GM12874 (cell line): ENCODE results near the gene RBM4.

Experiments used
- TF ChIP-seq, protein P1 (sequence below): IDR thresholded peaks from 2 replicates; pipeline ENCODE4 v1.5.1; 2011; ENCODE audit warnings: low read depth, mild to moderate bottlenecking, control low read depth, low read length, moderate library complexity; ENCODE audit not compliant: insufficient read depth

The RBM4 gene

DNA sequence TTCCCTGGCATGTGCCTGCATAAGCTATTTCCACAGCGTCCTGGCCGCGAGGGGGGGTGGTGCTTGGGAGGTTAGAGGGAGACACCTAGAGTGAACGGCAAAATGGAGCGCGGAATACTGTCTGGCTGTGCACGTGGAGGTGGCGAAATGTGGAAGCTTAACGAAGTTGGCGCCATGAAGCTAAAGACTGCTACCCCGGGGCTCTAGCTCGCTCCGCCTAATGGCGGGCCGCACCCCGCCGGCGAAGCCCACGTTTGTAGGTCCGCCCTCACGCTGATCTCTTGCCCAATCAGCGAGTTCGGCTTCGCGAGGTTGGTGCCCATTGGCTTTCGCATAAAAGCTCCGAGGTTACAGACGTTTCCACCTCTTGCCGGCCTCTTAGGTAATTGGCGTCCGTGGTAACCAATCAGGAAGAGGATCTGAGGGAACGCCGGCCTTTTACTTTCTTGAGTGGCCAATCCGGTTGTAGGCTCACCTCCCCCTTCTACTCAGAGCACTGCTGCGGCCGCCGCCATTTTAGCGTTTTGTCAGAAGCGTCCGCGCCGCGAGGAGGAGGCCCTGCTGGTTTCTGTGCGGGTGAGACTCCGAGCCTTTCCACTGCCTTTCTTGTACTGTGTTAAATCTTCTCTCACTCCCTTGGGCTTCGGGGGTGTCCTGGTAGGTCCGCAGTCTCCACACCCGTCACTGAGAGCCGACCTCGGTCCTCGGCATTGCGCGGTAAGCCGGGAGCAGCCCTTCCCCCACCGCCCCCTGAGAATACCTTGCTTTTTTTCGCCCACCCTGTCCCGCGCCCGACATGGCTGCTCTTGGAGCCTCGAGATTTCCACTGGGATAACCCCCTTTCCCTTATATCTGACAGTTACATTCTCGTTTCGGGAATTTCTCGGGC is at the start of gene RBM4:
Gene RBM4 (plus strand): TSS at position 527 of the 889 bp plus-strand sequence. CDS start 1,009 bp downstream, outside the sequence.
- TF ChIP-seq, protein P1, sequence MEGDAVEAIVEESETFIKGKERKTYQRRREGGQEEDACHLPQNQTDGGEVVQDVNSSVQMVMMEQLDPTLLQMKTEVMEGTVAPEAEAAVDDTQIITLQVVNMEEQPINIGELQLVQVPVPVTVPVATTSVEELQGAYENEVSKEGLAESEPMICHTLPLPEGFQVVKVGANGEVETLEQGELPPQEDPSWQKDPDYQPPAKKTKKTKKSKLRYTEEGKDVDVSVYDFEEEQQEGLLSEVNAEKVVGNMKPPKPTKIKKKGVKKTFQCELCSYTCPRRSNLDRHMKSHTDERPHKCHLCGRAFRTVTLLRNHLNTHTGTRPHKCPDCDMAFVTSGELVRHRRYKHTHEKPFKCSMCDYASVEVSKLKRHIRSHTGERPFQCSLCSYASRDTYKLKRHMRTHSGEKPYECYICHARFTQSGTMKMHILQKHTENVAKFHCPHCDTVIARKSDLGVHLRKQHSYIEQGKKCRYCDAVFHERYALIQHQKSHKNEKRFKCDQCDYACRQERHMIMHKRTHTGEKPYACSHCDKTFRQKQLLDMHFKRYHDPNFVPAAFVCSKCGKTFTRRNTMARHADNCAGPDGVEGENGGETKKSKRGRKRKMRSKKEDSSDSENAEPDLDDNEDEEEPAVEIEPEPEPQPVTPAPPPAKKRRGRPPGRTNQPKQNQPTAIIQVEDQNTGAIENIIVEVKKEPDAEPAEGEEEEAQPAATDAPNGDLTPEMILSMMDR, result no peak

DNA sequence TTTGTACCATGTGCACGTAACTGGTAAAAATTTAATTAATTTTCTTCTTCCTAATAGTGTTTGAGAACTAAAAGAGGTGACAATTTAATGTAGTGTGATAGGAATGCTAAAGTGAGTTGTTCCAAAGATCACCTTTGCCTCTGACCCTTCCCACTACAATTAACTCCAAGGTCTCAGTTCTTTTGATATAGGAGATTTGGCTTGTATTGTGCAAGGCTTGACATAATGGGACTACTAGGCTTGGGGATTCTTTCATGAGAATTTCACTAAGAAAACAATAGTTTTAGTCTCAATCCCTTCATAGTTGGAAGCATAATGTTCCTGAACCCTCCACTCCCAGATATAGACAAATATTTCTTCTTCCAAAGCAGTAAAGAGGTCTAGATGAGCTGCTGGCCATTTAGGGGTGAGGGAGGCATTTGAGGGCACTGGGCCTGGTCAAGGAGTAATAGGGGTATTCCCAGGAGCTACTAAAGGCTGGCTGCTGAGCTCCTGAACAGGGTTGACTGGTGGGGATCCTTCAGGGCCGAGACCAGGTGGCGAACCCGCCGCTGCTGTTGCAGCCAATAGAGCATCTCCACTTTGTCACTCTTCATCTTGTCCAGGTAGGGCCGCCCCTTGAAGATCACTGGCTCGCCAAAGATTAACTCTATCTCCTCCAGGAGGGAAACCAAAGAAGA is 48.4 kb upstream of the RBM4 start:
- TF ChIP-seq, protein P1, result no peak

- TF ChIP-seq, protein P1, result no peak
These were observed 47.3 kb upstream of the RBM4 start for GRCh38 chr11:66591175-66591574.

- TF ChIP-seq, protein P1, result peak; percentile 72
These were observed 45.8 kb upstream of the RBM4 start, which contains the start of the genes CCDC87 and CCS for GRCh38 chr11:66592457-66593302. Gene CCDC87 (minus strand): TSS chr11:66593063. CDS start chr11:66593015, 48 bp downstream. Gene CCS (plus strand): TSS chr11:66593185. CDS start chr11:66593262, 77 bp downstream.

- TF ChIP-seq, protein P1, result no peak
These were observed 45.2 kb upstream of the RBM4 start for GRCh38 chr11:66593303-66593635.

GRCh38 chr11:66593650-66594049 is 44.9 kb upstream of the RBM4 start:
- TF ChIP-seq, protein P1, result no peak
